GM19240 (cell line): Measurements from ENCODE around the gene PTGDS.

ENCODE experiments used
- DNase-seq: peaks from one replicate; pipeline ENCODE4 v3.0.0; 2011; ENCODE audit warnings: low spot score; ENCODE audit not compliant: insufficient read length

The PTGDS gene

GRCh38 chr9:136972743-136973142 lies 4.6 kb upstream of the PTGDS start:
- DNase-seq: no peak

- no peak for DNase-seq
These were observed 3.4 kb upstream of the PTGDS start for GRCh38 chr9:136973618-136974617.

GRCh38 chr9:136974817-136975535 lies 2.3 kb upstream of the PTGDS start:
- no peak for DNase-seq

- no peak for DNase-seq
These were observed 1.7 kb upstream of the PTGDS start for GRCh38 chr9:136975644-136976043.

- no peak for DNase-seq
These were observed 357 bp downstream of the PTGDS start for GRCh38 chr9:136977649-136978072.

GRCh38 chr9:136978073-136978864 lies 965 bp downstream of the PTGDS start:
- DNase-seq: no peak

- DNase-seq: no peak
These were observed 1.7 kb downstream of the PTGDS start for GRCh38 chr9:136978865-136979544.

GRCh38 chr9:136979769-136980587 lies 2.7 kb downstream of the PTGDS start:
- DNase-seq: no peak

GRCh38 chr9:136980669-136981478 lies 3.6 kb downstream of the PTGDS start:
- DNase-seq: no peak

- DNase-seq: no peak
These were observed 4.4 kb downstream of the PTGDS start for GRCh38 chr9:136981588-136982231.

- DNase-seq: no peak
These were observed 5.1 kb downstream of the PTGDS start, which contains the start of gene LCNL1 for GRCh38 chr9:136982232-136983051. LCNL1 (plus strand) TSS chr9:136982993; CDS start chr9:136983587, 594 bp downstream.

- DNase-seq: no peak
These were observed 5.9 kb downstream of the PTGDS start for GRCh38 chr9:136983167-136983566.

- DNase-seq: no peak
These were observed 6.5 kb downstream of the PTGDS start for GRCh38 chr9:136983656-136984314.

- DNase-seq: no peak
These were observed 7.2 kb downstream of the PTGDS start for GRCh38 chr9:136984464-136985026.

- DNase-seq: no peak
These were observed 7.8 kb downstream of the PTGDS start for GRCh38 chr9:136985027-136985602.

- DNase-seq: no peak
These were observed 8.5 kb downstream of the PTGDS start for GRCh38 chr9:136985853-136986252.
